ENCODE data around the gene RPL19.
"Not testable (repeated sequence)": the region's sequence is repeated elsewhere in the genome, so short reads cannot be mapped to it uniquely, and the experiment has no call there.

RPL19 gene

DNA sequence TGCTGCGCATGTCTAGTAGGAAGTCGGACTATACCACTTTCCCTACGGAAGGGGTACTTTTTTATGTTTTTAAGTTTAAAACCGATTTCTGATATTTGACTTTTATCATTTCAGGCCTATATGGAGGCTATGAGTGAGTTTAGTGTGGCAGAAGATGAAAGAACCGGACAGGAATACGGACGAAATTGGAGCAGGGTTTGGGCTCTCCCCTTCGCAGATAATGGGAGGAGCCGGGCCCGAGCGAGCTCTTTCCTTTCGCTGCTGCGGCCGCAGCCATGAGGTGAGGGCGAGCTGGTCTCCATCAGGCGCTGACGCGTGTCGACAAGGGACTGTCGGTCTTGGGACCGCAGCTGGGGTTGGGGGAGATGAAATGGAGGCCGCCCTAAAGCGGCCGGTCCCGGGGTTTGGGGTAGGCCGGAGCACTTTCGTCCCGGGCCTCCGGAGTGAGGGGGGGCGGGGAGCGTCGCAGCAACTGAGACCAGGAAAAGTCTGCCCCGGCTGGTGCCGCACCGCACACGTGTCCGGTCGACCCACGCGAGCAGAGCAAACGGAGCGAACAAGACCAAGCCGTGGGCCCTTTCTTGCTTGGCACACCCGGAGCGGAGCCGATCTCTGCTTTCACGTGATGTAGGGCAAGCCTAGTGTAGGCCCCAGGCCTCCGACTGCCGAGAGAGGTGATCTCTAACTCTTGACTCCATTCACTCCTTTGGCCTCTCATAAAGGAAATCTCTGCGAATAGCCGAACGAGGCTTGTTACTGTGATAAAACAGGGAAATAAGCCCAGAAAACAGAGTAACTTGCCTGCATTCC, at the start of gene RPL19:
Gene RPL19, plus strand, starts transcription at position 214 of the 810 bp plus-strand sequence. Its CDS starts 62 bp downstream, at position 276.
- peak; percentile 84 to 88 for DNase-seq

DNA sequence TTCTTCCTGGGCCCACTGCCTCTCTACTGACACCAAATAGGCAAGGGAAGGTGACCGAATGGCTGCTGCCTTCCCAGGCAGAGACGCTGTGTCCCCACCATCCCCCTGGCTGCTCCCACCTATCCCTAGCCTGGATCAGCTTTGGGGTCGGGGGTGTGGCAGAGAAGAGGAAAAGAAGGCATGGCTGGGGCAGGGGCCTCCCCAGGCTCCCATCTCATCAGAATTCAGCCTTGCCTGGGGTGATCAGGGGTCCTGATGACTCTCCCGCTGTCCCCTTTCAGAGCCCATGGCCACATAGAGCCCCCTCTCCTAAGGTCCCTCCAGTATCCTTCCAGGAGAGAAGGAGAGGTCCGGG, 49.3 kb upstream of the RPL19 start:
- DNase-seq, result no peak

DNA sequence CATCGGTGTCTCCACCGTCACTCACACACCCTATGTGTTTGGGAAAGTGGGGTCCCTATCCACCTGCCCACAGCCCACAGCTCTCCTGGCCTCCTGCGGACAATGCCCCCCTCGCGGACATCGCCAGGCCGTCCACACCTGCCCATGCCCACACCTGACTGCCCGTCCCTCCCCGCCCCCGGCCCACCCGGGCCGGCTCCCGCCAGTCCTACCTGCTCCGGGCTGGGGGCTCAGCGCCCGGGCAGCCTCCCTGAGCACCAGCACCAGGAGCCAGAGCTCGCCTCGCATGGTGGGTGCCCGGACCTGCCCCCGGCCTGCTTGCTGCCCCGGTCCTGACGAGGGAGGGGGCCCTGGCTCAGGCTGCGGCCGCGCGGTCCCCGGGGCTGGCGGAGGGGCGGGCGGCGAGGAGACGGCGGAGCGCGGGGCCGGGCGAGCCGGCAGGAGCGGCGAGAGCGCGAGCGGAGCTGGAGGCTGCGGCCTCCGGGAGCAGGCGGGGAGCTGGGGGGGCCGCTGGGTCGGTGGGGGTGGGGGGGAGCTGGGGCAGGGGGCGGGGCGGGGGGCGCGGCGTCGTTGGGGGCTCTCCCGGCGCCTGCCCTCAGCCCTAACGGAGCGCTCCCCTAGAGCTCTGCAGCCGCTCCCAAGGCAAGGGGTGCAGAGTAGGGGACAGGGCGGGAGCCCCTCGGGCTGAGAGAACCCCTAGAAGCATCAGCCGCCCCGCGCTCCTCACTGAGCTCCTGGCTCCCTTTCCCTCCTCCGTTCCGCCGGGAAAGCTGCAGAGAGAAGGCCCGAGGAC, 48.7 kb upstream of the RPL19 start, which contains the start of gene PLXDC1:
Gene PLXDC1, minus strand, starts transcription at position 488 of the 793 bp plus-strand sequence. Its CDS starts 200 bp downstream, at position 288.
- no peak for DNase-seq

DNA sequence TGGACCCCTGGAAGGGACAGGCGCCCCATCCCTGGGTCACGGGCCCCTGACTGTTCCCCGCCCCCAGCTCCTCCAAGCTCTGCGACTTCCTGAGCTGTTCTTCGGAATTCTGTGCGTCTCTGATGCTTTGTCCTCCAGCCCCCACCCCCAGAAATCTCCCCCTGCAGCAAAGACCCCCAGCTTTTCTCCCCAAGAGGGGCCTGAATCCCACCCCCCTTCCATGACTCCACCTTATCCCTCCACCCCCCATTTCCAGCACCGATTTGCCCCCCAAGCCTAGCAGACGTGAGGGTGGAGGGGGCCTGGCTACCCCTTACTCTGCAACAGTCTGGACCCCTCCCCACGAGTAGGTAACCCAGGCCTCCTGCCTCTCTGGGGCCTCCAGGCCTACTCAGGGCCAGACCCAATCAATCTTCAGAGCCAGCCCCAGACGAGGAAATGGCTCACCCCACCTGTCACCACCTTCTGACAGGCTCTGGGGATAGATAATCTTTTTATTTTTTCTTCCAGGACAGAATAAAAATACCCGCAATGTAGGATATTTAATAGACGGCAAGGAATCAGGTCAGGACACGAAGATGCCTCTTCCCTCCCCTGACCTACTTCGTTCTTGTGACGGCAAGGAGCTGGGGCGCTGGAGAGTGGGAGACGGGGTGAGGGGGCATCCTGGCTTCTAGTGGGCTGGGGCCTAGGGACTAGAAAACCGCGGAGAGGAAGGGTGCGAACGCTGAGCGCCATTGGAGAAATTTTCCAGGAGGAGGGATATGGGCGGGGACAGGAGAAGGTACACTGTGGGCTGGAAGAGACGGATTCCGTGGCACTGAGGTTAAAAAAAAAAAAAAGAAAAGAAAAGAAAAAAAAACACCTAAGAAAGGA, 47.9 kb upstream of the RPL19 start:
- no peak for DNase-seq

DNA sequence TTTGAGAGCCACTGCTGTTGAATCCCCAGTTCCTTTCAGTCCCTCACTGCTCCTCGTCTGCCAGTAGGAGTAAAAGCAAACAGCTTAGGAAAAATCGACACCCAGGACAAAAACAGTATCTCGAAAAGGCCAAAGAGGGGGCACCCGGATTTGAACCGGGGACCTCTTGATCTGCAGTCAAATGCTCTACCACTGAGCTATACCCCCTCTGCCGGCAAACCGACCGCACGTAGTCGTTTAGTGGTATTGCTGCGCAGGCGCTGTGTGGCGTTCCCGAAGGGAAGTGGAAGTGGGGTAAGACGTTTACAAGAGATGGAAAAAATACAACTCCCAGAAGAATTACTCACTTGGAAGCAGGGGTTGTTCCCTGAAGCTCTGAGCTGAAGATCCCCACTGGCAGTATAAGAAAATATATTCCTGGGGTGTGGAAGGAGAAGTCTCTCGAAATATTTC, 46.5 kb upstream of the RPL19 start:
- DNase-seq, result peak; percentile 89 to 91

- DNase-seq, result no peak
Observed at GRCh38 chr17:39155654-39156053, 44.4 kb upstream of the RPL19 start.

DNA sequence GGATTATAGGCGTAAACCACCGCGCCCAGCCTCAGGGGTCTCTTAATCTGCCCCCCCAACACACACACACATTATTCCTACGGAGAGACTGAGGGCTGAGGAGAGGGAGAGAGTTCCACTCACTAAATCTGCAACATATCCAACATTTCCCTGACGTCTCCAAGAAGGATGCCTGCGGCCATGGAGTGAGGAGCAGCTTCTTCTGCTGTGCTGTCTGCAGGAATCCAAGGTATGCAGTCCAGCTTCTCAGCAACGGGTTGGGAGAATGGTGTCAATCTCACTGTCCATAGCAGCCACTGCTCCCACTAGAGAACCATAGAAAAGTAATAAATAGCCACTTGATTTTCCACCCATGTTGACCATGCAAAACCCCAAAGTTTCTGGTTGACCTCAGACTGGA, 43.6 kb upstream of the RPL19 start:
- DNase-seq, result no peak

- no peak for DNase-seq
Observed at GRCh38 chr17:39158623-39159022, 41.5 kb upstream of the RPL19 start.

GRCh38 chr17:39161962-39162361, 38.1 kb upstream of the RPL19 start:
- no peak for DNase-seq

DNA sequence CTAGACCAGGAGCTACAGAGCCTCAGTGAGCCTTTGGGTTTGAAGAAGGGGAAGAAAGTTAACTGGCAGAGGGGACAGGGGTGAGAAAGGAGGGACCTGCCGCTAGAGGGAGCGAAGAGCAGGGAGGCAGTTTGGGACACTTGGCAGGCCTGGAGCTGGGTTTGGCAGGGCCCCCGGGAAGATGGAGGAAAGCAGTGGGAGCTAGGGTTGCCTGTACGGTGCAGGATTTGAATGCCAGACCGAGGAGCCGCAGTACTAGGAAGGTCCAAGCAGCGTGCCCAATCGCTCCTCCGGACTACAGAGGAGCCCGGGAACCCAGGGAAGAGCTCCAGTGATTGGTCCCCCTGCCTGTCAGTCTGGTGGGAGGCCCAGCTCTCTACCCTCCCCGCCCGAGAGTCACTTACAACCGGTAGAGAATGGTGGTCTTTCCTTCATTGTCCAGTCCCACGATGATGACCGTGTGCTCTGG, 35.4 kb upstream of the RPL19 start:
- DNase-seq, result peak in 1 of 2 experiments; percentile 84

- no peak for DNase-seq
Observed at GRCh38 chr17:39165178-39165840, 34.8 kb upstream of the RPL19 start.

DNA sequence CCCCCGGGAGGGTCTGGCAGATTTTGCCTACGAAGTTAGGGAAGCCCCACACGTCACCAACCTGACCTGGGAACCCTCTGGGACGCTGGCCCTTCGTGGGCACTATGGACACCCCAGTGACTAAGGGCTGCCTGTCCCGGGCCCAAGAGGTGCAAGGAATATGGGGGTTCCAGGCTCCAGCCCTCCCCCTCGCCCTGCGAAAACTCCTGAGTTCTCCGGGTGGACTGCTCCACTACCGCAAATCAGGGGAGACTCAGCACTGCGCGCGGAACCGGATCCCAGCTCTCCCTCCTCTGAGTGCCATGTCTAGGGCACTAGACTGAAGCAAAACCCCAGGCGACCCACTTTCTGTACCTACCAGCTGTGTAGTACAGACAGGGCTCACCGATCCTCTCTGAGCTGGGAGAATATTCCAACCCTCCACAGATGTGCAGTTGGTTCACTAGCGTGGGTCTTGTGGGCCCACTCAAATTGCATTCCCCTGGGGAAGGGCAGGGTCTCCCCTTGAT, 34.2 kb upstream of the RPL19 start, which contains the start of gene ARL5C:
Gene ARL5C, minus strand, starts transcription at position 321 of the 509 bp plus-strand sequence. CDS start 401 bp downstream, outside the sequence.
- DNase-seq, result no peak

GRCh38 chr17:39166437-39167335, 33.4 kb upstream of the RPL19 start:
- DNase-seq, result no peak

DNA sequence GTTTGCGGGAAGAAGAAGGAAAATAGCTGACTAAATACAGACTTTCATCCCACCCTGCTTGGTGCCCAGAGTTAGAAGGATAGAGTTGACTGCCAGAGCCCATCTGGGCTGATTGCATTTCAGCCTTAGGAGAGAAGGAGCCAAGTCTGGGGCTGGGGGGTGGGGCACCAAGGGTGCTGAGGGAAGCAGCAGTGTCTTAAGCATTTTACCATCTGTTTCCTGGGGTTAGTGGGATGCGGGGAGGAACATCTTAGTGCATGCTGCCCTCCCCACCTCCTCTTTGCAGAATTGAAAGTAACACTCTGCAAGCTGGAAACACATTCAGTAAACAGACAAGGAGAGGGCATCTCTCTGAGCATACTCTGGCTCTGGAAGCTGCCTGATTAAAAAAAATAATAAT, 32.6 kb upstream of the RPL19 start:
- DNase-seq, result peak in 1 of 2 experiments; percentile 57

GRCh38 chr17:39168503-39168902, 31.6 kb upstream of the RPL19 start:
- not testable (repeated sequence) for DNase-seq

DNA sequence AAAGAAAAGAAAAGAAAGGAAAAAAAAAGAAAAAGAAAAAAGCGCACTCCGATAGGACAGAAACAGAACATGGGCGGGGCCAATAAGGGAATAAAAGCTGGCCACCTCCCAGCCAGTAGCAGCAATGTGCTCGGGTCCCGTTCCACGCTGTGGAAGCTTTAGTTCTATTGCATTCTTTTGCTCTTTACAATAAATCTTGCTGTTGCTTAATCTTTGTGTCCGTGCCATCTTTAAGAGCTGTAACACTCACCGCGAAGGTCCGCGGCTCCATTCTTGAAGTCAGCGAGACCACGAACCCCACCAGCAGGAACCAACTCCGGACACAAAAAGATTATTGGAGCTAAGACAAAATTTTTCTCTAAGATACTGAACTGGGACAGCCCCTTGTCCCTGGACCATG, 31.0 kb upstream of the RPL19 start:
- DNase-seq, result no peak

DNA sequence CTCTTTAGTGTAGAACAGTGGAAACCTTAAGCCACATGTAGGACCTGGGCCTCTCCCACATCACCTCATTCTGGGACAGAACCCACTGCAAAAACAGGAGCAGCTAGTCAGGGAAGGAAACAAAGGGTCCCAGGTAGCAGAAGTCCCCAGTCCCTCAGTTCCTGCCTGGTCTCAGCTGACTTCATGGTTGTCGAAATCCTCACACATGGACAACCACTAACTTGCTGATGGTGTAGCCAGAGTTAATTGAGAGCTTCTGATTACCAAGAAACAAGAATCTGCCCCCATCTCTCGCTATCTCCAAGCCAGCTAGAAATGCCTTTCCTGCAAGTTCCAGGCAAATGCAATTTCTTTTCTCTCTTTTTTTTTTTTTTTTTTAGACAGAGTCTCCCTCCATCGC, 30.6 kb upstream of the RPL19 start:
- DNase-seq, result no peak

DNA sequence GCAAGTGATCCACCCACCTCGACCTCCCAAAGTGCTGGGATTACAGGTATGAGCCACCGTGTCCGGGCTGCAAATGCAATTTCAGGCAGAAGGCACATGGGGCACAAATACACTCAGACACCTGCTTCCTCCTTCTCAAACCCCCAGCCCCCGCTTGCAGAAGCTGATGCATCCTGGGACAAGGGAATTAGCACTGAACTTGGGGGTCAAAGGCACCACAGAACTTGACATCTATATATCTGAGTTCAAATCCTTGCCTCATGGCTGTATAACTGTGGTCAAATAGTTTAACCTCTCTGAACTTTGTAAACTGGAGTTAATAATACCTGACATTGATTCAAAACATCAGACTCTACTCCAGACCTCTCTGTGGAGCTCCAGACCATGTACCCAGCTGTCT, 30.0 kb upstream of the RPL19 start:
- no peak for DNase-seq

- no peak for DNase-seq
Observed at GRCh38 chr17:39170558-39170957, 29.5 kb upstream of the RPL19 start.

- no peak for DNase-seq
Observed at GRCh38 chr17:39171933-39172332, 28.1 kb upstream of the RPL19 start.

- DNase-seq, result no peak
Observed at GRCh38 chr17:39173080-39173479, 27.0 kb upstream of the RPL19 start.
